GM23338 (cell line): ENCODE data around the gene SNRPD2.

Experiments
- CTCF ChIP-seq, 2 experiments: fragments of 200-600 bp in 1 of 2; sonication (generic) in 1 of 2; conservative IDR thresholded peaks; 2 replicates each; pipeline versions ENCODE4 v1.5.1 to v1.6.1; 2016 to 2017; ENCODE audit warnings: antibody characterized with exemption in 2 of 2, low read depth in 2 of 2, mild to moderate bottlenecking in 2 of 2, moderate library complexity in 1 of 2
- EZH2 ChIP-seq: fragments of 200-600 bp; sonication (generic); IDR thresholded peaks from one replicate; pipeline ENCODE4 v1.8.0; 2017; ENCODE audit warnings: antibody characterized with exemption, mild to moderate bottlenecking, low read depth; ENCODE audit not compliant: unreplicated experiment
- JUNB ChIP-seq: IDR thresholded peaks from one replicate; pipeline ENCODE4 v1.6.1; 2016; ENCODE audit warnings: antibody characterized with exemption; ENCODE audit not compliant: unreplicated experiment
- POLR2AphosphoS5 ChIP-seq: IDR thresholded peaks from 2 replicates; pipeline ENCODE4 v1.6.1; 2016; ENCODE audit warnings: antibody characterized with exemption, low read depth
- ZNF114 ChIP-seq: fragments of 250-450 bp; sonication (Bioruptor Pico); IDR thresholded peaks from 2 replicates; pipeline ENCODE4 v1.5.0; 2020; ENCODE audit warnings: mild to moderate bottlenecking, moderate library complexity

DNA sequence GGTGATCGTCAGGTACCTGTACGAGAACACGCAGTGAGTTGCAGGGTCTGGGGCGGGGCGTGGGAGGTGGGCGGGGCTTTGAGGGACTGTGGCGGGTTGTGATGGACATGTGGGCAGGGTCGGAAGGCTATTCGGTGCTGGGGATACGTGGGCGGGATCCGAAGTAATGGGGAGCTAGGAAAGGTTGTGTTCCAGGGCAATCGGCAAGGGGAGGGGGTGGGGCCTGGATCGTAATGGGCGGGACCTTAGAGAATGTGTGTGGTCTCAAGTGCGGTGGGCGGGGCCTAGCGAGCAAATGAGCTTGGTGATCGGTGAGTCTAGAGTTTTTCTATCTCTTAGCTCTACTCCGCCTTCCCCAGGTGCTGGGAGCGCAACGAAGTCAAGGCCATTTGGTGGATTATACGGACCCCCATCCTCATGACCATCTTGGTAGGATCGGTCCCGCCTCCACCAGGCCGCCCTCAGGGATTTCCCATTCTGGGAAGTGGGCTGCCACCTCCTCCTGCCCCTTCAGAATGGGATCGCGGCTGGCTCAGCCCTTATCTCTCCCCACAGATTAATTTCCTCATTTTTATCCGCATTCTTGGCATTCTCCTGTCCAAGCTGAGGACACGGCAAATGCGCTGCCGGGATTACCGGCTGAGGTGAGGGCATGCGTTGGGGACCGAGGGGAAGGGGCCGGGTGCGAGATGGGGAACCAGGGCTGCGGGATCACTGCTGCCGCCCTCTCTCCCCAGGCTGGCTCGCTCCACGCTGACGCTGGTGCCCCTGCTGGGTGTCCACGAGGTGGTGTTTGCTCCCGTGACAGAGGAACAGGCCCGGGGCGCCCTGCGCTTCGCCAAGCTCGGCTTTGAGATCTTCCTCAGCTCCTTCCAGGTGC is 14.2 kb downstream of the SNRPD2 start:
- TF ChIP-seq JUNB (no peak), POLR2AphosphoS5 (peak; percentile 47; the same call in 1 of the 2 replicates), CTCF (conservative IDR thresholded peaks at IDR 0.05; ENCODE audit: low read depth in 2 of 2) (peak; percentile 20 to 24; a peak in 2 of 4 replicates), EZH2 (no peak), ZNF114 (CRISPR knock-in tag) (no peak)
